GM06990 (cell line): ENCODE results near the gene CDH2.

ENCODE experiments used
- DNase-seq: peaks from one replicate; pipeline ENCODE4 v3.0.0-alpha.2; 2011; ENCODE audit not compliant: insufficient read length; ENCODE audit errors: extremely low read depth
- H3K27me3 ChIP-seq: replicated peaks from 2 replicates; pipeline ENCODE4 v1.6.0; 2011; ENCODE audit warnings: low read length; ENCODE audit not compliant: control insufficient read depth, insufficient read depth
- H3K36me3 ChIP-seq: 2 replicates; pipeline ENCODE4 v1.5.1; 2011; ENCODE audit warnings: low read length; ENCODE audit not compliant: control insufficient read depth, insufficient read depth
- H3K4me3 ChIP-seq: replicated peaks from 2 replicates; pipeline ENCODE4 v1.5.1; 2011; ENCODE audit warnings: low read depth, mild to moderate bottlenecking, control low read depth, low read length
- TF ChIP-seq, protein P1 (sequence below): IDR thresholded peaks from 2 replicates; pipeline ENCODE4 v1.5.1; 2011; ENCODE audit warnings: low read length, control low read depth, mild to moderate bottlenecking, inconsistent platforms; ENCODE audit not compliant: insufficient read depth, poor library complexity, severe bottlenecking

CDH2 gene

DNA sequence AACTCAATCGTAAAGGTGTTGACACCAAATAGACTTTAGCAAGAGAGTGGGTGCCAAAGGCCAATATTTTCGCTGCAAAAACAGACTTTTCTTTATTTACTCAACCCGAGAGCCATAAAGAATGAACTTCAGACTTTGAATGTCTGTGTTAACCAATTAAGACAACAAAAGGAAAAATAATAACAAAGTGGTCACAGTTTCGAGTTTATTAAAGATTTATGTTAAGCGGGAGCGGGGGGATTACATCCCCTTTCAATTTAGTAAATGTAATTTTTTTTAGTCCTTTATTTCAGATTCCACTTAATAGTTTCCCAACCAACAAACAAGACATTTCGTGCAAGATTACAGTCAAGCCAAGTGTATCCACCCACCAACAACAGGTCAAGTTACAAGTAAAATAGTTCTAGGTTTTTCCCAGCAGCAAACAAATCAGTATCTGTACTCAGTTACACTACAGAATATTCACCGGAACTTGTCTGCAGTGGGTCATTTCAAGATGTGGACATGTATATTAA is 9.0 kb downstream of the CDH2 start:
- Histone ChIP-seq H3K36me3 (no peaks in the 10 kb centered on the region), H3K27me3 (no peaks in the 10 kb centered on the region), H3K4me3 (no peak overlapping the region)
- DNase-seq, result no peak
- TF ChIP-seq, protein P1, sequence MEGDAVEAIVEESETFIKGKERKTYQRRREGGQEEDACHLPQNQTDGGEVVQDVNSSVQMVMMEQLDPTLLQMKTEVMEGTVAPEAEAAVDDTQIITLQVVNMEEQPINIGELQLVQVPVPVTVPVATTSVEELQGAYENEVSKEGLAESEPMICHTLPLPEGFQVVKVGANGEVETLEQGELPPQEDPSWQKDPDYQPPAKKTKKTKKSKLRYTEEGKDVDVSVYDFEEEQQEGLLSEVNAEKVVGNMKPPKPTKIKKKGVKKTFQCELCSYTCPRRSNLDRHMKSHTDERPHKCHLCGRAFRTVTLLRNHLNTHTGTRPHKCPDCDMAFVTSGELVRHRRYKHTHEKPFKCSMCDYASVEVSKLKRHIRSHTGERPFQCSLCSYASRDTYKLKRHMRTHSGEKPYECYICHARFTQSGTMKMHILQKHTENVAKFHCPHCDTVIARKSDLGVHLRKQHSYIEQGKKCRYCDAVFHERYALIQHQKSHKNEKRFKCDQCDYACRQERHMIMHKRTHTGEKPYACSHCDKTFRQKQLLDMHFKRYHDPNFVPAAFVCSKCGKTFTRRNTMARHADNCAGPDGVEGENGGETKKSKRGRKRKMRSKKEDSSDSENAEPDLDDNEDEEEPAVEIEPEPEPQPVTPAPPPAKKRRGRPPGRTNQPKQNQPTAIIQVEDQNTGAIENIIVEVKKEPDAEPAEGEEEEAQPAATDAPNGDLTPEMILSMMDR, result no peak

DNA sequence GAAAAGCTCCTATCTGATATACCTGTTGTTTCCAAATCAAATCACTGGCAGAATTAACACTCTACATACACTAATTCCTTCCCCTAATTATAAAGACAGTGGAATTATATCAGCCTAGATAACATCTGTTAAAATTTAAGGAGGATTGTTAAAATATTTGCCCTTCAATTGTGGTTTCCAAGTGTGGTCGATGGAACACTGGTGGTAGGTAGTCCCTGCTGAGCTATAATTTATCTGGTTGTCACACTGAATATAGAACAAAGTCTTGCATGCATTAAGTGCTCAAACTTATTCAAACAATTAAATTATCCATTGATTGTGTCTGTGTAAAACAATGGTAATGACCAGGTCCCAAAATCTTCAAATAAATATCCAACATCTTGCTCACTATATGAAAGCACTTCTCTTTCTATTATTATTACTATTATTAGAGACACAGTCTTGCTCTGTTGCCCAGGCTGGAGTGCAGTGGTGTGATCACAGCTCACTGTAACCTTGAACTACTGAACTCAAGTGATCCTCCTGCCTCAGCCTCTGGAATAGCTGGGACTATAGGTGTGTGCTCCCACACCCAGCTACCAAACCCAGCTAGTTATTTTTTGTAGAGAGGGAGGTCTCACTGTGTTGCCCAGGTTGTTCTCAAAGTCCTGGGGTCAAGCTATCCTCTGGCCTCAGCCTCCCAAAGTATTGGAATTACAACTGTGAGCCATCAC is 12.0 kb downstream of the CDH2 start:
- no peaks in the 10 kb centered on the region for H3K36me3 ChIP-seq
- TF ChIP-seq, protein P1, result no peak
- DNase-seq, result no peak
- no peaks in the 10 kb centered on the region for H3K27me3 ChIP-seq
- H3K4me3 ChIP-seq, result no peak overlapping the region

DNA sequence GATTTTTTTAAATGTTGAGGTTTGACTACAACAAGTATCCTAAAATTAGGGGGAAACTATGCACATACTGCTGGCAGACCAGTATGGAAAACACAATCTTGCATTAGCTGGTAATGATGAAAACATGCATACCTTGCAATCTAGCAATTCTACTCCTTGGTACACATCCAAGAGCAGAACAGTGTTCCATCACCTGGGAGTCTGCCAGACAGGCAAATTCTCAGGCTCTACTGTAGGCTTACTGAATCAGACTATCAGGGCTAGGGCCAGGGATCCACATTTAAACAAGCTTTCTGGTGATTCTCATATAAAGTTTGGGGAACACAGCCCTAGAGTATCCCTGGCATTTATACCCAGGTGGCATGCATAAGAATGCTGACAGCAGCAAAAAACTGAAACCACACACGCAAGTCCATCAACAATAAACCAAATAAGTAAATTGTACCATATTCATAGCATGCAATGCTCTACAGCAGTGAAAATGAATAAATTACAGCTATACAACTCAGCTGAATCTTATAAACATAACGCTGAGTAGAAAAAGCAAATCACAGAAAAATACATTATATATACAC is 13.6 kb downstream of the CDH2 start:
- TF ChIP-seq, protein P1, result no peak
- H3K36me3 ChIP-seq, result no peaks in the 10 kb centered on the region
- DNase-seq, result no peak
- H3K27me3 ChIP-seq, result no peaks in the 10 kb centered on the region
- H3K4me3 ChIP-seq, result no peak overlapping the region

DNA sequence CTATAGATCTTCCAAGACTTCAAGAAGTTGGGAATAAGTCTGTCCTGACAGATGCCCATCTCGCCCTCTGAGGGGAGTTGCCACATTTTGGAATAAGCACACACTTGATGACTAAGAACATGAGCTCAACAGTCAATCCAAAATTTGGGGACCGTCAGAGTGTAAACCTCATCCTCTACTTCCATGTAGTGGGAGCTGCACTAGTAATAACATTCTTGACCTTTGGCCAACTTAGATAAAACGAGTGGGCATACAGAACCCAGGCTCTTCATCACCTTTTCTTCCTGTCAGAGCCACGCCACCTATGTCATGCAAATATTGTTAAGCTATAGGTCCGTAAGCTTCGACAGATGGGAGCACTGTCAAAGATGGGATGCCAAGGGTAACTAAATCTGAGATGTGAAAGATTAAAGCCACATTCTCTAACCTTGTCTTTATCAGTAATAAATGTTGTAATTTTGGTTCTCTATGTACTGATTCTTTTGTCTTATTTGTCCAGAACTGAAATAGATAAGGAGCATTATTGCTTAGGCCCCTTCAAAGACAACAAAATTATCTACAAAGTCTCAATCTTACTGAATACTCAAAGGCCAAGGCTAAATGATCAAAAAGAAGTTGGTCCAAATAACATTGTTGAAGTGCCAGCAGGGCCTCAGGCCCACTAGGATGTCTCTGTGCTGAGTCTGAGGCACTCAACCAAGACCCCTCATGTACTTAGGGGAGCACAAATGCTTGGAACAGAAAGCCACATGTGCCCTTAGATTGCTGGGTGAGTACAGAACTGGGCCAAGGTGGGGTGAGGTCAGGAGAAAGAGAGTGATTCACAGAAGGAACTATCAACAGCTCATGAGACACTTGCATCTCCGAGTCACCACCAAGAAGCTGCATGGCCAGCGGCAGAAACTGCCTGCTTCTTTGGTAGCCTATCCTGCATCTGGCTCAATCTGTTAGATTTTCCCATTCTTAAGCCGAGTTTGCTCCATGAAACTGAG is 15.0 kb downstream of the CDH2 start:
- Histone ChIP-seq H3K27me3 (no peaks in the 10 kb centered on the region), H3K36me3 (no peaks in the 10 kb centered on the region), H3K4me3 (no peak overlapping the region)
- no peak for DNase-seq
- TF ChIP-seq, protein P1, result no peak

DNA sequence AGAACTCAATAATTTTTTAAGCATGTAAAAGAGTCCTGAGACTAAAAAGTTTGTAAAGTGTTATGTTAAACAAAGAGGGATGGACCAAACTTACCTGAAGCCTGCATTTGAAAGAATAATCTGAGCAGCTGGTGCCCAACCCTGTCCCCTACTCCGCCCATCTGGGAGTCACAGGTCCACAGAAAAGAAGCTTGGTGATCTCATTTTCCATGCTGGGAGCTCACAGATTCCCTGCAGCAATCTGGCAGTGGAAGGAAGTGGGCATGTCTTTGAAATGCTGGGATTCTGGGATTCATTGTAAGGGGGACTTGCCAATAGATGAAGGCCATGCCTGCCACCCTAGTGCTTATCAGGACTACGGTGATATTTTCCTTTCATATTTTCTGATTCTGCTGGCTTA is 17.9 kb downstream of the CDH2 start:
- no peak for DNase-seq
- H3K4me3 ChIP-seq, result no peak overlapping the region

More for the DNA sequence above, 17.9 kb downstream of the CDH2 start:
- Histone ChIP-seq H3K36me3 (no peaks in the 10 kb centered on the region), H3K27me3 (no peaks in the 10 kb centered on the region)
- TF ChIP-seq, protein P1, result no peak
